ENCODE data around the gene OR2C3.
"Not testable (repeated sequence)": the region's sequence is repeated elsewhere in the genome, so short reads cannot be mapped to it uniquely, and the experiment has no call there.

OR2C3 gene

DNA sequence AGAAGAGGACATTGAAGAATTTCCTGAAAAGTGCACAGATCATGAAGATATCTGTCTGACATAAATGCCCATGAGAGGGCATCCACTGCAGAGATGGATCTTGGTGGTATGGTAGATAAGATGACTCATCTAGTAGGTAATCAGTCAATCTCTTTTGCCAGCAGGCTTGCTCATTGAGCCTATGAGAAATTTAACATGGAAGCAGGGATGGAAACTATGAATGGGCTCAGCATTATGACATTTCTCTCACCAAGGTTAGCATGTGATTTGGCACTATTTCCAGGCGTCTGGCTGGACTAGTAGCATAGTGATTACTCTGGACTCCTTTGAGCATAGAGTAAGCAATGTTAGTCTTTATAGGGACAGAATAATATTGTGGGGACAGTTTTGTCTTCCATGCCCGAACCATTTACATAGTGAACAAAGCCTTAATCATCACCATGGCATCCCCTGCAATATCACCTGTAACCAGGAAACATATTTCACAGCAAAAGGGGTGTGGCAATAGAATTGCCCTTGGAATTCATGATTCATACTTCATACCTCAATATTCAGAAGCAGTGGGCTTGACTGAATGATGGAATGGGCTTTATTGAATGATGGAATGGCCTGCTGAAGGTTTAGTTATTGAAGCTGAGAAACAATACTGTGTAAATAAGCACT, 7.3 kb downstream of the OR2C3 start:
- Histone ChIP-seq H3K4me3 (ENCODE audit: low read length) (no peak overlapping the region), H3K79me2 (ENCODE audit: control insufficient read depth, low read length) (no peaks in the 10 kb centered on the region), H3K27me3 (ENCODE audit: control insufficient read depth, low read length) (no peaks in the 10 kb centered on the region), H3K4me1 (ENCODE audit: control insufficient read depth, low read length) (no peaks in the 10 kb centered on the region), H3K4me2 (ENCODE audit: low read length) (no peak overlapping the region), H3K9me2 (replicated peaks; ENCODE audit: control insufficient read depth, low read length) (no peaks in the 10 kb centered on the region), H3K36me3 (ENCODE audit: control insufficient read depth, low read length) (no peaks in the 10 kb centered on the region), H3F3A (ENCODE audit: control insufficient read depth, insufficient read depth) (no peaks in the 10 kb centered on the region), H3K27ac (ENCODE audit: low read depth, low read length) (no peak overlapping the region), H3K9me3 (ENCODE audit: control insufficient read depth, insufficient read depth, low read length) (no peaks in the 10 kb centered on the region), H4K20me1 (ENCODE audit: control insufficient read depth, insufficient read depth, low read depth, low read length) (no peaks in the 10 kb centered on the region)
- no peak for TF ChIP-seq EZH2phosphoT487 (IDR thresholded peaks at IDR 0.05; ENCODE audit: borderline replicate concordance, low read length)
- TF ChIP-seq, protein P1, sequence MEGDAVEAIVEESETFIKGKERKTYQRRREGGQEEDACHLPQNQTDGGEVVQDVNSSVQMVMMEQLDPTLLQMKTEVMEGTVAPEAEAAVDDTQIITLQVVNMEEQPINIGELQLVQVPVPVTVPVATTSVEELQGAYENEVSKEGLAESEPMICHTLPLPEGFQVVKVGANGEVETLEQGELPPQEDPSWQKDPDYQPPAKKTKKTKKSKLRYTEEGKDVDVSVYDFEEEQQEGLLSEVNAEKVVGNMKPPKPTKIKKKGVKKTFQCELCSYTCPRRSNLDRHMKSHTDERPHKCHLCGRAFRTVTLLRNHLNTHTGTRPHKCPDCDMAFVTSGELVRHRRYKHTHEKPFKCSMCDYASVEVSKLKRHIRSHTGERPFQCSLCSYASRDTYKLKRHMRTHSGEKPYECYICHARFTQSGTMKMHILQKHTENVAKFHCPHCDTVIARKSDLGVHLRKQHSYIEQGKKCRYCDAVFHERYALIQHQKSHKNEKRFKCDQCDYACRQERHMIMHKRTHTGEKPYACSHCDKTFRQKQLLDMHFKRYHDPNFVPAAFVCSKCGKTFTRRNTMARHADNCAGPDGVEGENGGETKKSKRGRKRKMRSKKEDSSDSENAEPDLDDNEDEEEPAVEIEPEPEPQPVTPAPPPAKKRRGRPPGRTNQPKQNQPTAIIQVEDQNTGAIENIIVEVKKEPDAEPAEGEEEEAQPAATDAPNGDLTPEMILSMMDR (IDR thresholded peaks at IDR 0.05; ENCODE audit: low read depth, low read length, poor library complexity, severe bottlenecking): no peak

DNA sequence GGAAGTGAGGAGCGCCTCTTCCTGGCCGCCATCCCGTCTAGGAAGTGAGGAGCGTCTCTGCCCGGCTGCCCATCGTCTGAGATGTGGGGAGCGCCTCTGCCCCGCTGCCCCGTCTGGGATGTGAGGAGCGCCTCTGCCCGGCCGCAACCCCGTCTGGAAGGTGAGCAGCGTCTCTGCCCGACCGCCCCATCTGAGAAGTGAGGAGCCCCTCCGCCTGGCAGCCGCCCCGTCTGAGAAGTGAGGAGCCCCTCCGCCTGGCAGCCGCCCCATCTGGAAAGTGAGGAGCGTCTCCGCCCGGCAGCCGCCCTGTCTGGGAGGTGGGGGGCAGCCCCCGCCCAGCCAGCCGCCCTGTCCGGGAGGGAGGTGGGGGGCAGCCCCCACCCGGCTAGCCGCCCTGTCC, 14.4 kb downstream of the OR2C3 start:
- not testable (repeated sequence) for H3K79me2 ChIP-seq (ENCODE audit: control insufficient read depth, low read length); H3K27ac ChIP-seq (ENCODE audit: low read depth, low read length); H3F3A ChIP-seq (ENCODE audit: control insufficient read depth, insufficient read depth); H3K27me3 ChIP-seq (ENCODE audit: control insufficient read depth, low read length); H3K4me1 ChIP-seq (ENCODE audit: control insufficient read depth, low read length); H3K4me3 ChIP-seq (ENCODE audit: low read length); H3K9me3 ChIP-seq (ENCODE audit: control insufficient read depth, insufficient read depth, low read length); H3K36me3 ChIP-seq (ENCODE audit: control insufficient read depth, low read length); H3K4me2 ChIP-seq (ENCODE audit: low read length); H4K20me1 ChIP-seq (ENCODE audit: control insufficient read depth, insufficient read depth, low read depth, low read length); H3K9me2 ChIP-seq (replicated peaks; ENCODE audit: control insufficient read depth, low read length)

DNA sequence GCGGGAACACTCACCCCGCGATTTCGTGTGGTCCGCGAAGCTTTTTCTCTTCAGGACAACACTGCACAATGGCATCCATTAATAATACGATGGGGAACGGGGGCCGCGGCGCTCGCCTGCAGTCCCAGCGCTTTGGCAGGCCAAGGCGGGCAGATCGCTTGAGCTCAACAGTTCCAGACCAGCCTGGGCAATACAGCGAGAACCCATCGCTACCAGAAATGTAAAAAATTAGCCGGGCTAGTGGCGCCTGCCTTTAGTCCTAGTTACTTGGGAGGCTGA, 17.7 kb downstream of the OR2C3 start:
- H3K27ac ChIP-seq (ENCODE audit: low read depth, low read length): no peak overlapping the region
- H3K4me1 ChIP-seq (ENCODE audit: control insufficient read depth, low read length): no peaks in the 10 kb centered on the region
- no peaks in the 10 kb centered on the region for H3K79me2 ChIP-seq (ENCODE audit: control insufficient read depth, low read length)
- no peaks in the 10 kb centered on the region for H3K9me3 ChIP-seq (ENCODE audit: control insufficient read depth, insufficient read depth, low read length)
- no peak overlapping the region for H3K4me3 ChIP-seq (ENCODE audit: low read length)
- H3K36me3 ChIP-seq (ENCODE audit: control insufficient read depth, low read length): no peaks in the 10 kb centered on the region
- no peak overlapping the region for H3K4me2 ChIP-seq (ENCODE audit: low read length)
- H3F3A ChIP-seq (ENCODE audit: control insufficient read depth, insufficient read depth): no peaks in the 10 kb centered on the region
- no peaks in the 10 kb centered on the region for H3K27me3 ChIP-seq (ENCODE audit: control insufficient read depth, low read length)
- no peaks in the 10 kb centered on the region for H3K9me2 ChIP-seq (replicated peaks; ENCODE audit: control insufficient read depth, low read length)
- H4K20me1 ChIP-seq (ENCODE audit: control insufficient read depth, insufficient read depth, low read depth, low read length): no peaks in the 10 kb centered on the region
- TF ChIP-seq EZH2phosphoT487 (IDR thresholded peaks at IDR 0.05; ENCODE audit: borderline replicate concordance, low read length): no peak
- TF ChIP-seq, protein P1 (IDR thresholded peaks at IDR 0.05; ENCODE audit: low read depth, low read length, poor library complexity, severe bottlenecking): no peak

DNA sequence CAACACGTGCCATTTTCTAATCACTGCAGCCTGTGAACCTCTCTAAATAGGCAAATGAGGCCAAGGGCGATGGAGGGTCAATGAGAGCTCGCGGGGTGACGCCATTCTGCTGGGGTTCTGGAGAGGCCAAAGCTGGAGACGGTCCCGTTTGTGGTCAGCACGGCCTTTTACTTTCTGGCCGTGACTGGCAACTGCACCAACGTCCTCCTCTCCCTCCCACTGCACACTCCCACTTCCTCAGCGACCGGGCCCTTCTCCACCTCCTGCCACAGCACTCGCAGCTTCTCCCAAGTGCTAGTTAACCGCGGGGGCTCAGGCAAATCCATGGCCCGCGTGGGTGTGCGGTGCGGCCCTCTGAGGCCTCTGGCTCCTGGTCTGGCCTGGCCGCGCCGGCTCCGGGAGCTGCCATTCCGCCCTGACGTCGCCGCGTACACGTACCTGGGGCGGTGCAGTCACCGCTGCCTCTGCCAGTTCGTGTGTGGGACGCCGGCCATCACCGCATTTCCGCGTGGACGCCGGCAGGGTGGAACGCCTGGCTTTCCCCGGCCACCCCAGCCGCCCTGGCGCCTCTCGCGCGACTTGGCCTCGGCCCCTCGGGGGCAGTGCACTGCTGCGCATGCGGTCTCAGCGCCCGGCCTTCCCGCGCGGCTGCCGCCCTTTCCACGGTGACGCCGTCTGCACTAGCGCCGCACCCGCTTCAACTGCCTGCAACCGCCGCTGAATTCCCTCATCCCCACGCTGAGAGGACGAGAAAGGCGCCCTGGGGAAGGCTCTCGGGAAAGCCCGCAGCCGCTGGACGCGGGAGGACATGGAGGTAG, 18.2 kb downstream of the OR2C3 start:
- Histone ChIP-seq H3K4me2 (ENCODE audit: low read length) (no peak overlapping the region), H3F3A (ENCODE audit: control insufficient read depth, insufficient read depth) (no peaks in the 10 kb centered on the region), H3K4me3 (ENCODE audit: low read length) (no peak overlapping the region), H3K36me3 (ENCODE audit: control insufficient read depth, low read length) (no peaks in the 10 kb centered on the region), H4K20me1 (ENCODE audit: control insufficient read depth, insufficient read depth, low read depth, low read length) (no peaks in the 10 kb centered on the region), H3K9me2 (replicated peaks; ENCODE audit: control insufficient read depth, low read length) (no peaks in the 10 kb centered on the region), H3K79me2 (ENCODE audit: control insufficient read depth, low read length) (no peaks in the 10 kb centered on the region), H3K9me3 (ENCODE audit: control insufficient read depth, insufficient read depth, low read length) (no peaks in the 10 kb centered on the region), H3K27me3 (ENCODE audit: control insufficient read depth, low read length) (no peaks in the 10 kb centered on the region), H3K27ac (ENCODE audit: low read depth, low read length) (no peak overlapping the region), H3K4me1 (ENCODE audit: control insufficient read depth, low read length) (no peaks in the 10 kb centered on the region)
- TF ChIP-seq EZH2phosphoT487 (IDR thresholded peaks at IDR 0.05; ENCODE audit: borderline replicate concordance, low read length): no peak
